Mesothelial cell of epicardium (in vitro differentiated cells): ENCODE measurements around the gene ANAPC16. TPM values are rescaled to one million over a fixed set of nuclear protein-coding genes. Genes with fewer than 3 reads are reported as not detected.
"Not testable (repeated sequence)": the region's sequence is repeated elsewhere in the genome, so short reads cannot be mapped to it uniquely, and the experiment has no call there.

Source experiments
- DNase-seq, 2 experiments: peaks; one replicate each; pipeline ENCODE4 v3.0.0; 2021; ENCODE audit warnings: low spot score in 2 of 2; ENCODE audit not compliant: unreplicated experiment in 2 of 2
- H3K27ac Mint-ChIP-seq: 2 replicates; pipeline ENCODE4 v1.8.0; 2021; ENCODE audit warnings: mixed read lengths
- H3K27me3 Mint-ChIP-seq: 2 replicates; pipeline ENCODE4 v1.8.0; 2021; ENCODE audit warnings: low read depth, mixed read lengths
- H3K36me3 Mint-ChIP-seq: 2 replicates; pipeline ENCODE4 v1.8.0; 2021; ENCODE audit warnings: mixed read lengths
- H3K4me1 Mint-ChIP-seq: 2 replicates; pipeline ENCODE4 v1.8.0; 2021; ENCODE audit warnings: mixed read lengths
- H3K4me3 Mint-ChIP-seq: 2 replicates; pipeline ENCODE4 v1.8.0; 2021; ENCODE audit warnings: mild to moderate bottlenecking, moderate library complexity, mixed read lengths
- H3K9me3 Mint-ChIP-seq: 2 replicates; pipeline ENCODE4 v1.8.0; 2021; ENCODE audit warnings: mixed read lengths
- CTCF ChIP-seq: fragments of 200-600 bp; sonication (generic); IDR thresholded peaks from one replicate; pipeline ENCODE4 v1.5.0; 2021; ENCODE audit warnings: antibody characterized with exemption; ENCODE audit not compliant: unreplicated experiment
- total RNA-seq: library from RNA; stranded (reverse); gene quantifications from 3 replicates; pipeline ENCODE4 v1.2.1, GENCODE V29; 2021

ANAPC16 gene
- total RNA-seq, 1 donor from 2014 or later = 80.5 TPM

DNA sequence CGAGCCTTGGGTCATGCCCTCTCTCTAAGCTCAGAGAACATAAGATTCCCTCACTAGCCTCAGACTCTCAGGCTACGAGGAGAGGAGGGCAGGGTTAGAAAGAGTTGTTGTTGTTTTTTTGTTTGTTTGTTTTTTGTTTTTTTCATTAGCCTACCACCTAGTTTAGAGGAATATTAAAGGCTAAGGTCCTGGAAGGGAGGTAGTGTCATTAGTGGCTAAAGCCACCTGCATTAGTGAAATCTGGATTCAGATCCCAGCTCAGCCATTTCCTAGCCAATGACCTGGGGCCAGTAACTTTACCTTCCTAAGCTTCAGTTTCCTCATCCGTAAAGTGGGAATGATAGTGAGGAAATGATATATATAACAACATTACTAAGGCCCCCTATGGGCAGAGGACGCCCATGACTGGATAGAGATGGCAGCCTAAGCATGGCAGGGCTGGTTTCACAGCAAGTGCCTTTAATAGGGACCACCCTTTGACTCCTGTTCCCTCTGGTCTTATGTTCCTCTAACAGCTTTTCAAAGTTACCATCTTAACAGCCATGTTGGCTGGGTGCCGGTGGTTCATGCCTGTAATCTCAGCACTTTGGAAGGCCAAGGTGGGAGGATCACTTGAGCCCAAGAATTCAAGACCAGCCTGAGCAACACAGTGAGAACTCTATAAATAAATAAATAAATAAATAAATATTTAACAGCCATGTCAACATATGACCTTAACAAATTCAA, 63.0 kb downstream of the ANAPC16 start:
- Mint-ChIP-seq H3K36me3 (peaks cover 8% of the 10 kb centered on the region), H3K27ac (no peak overlapping the region), H3K4me3 (no peak overlapping the region), H3K9me3 (no peaks in the 10 kb centered on the region), H3K27me3 (no peaks in the 10 kb centered on the region), H3K4me1 (peaks cover 22% of the 10 kb centered on the region)
- no peak for TF ChIP-seq CTCF
- no peak for DNase-seq

- H3K27ac Mint-ChIP-seq, H3K27me3 Mint-ChIP-seq, H3K9me3 Mint-ChIP-seq, DNase-seq, H3K36me3 Mint-ChIP-seq, H3K4me3 Mint-ChIP-seq: not testable (repeated sequence)
- H3K4me1 Mint-ChIP-seq = peaks cover 22% of the 10 kb centered on the region
Observed at GRCh38 chr10:72279587-72279986, 63.8 kb downstream of the ANAPC16 start.

- peaks cover 4% of the 10 kb centered on the region for H3K4me1 Mint-ChIP-seq
- no peak overlapping the region for H3K27ac Mint-ChIP-seq
- H3K27me3 Mint-ChIP-seq = no peaks in the 10 kb centered on the region
- no peak overlapping the region for H3K4me3 Mint-ChIP-seq
- no peak for DNase-seq
- H3K9me3 Mint-ChIP-seq = no peaks in the 10 kb centered on the region
- TF ChIP-seq CTCF = no peak
- no peaks in the 10 kb centered on the region for H3K36me3 Mint-ChIP-seq
Observed at GRCh38 chr10:72283131-72283530, 67.3 kb downstream of the ANAPC16 start.

Other genes starting within 250 kb of the ANAPC16 start
- 26.7 to 32.4 TPM (median 28.5 TPM) in 3 replicates for gene SPOCK2, start 127.5 kb upstream of the ANAPC16 start, total RNA-seq
- gene ASCC1, start 264 bp downstream of the ANAPC16 start, total RNA-seq = 35.2 to 36.6 TPM (median 36.4 TPM) in 3 replicates
- gene DDIT4, start 57.9 kb downstream of the ANAPC16 start, total RNA-seq = 61.6 to 62.5 TPM (median 61.9 TPM) in 3 replicates
- gene DNAJB12, start 138.9 kb downstream of the ANAPC16 start, total RNA-seq = 31.4 to 35.3 TPM (median 32.1 TPM) in 3 replicates